Measurements from ENCODE around the gene SWT1. TPM values are rescaled to one million over a fixed set of nuclear protein-coding genes. Genes with fewer than 3 reads are reported as not detected.

Gene SWT1
- total and polyA plus RNA-seq, 2 of the 4 experiments (the other 2 are of a cell fraction): 0.82 to 2.7 TPM

- Histone ChIP-seq H4K5ac (ENCODE audit: low read depth, low read length) (no peak overlapping the region), H2BK20ac (ENCODE audit: low read depth, low read length) (no peak overlapping the region), H4K91ac (ENCODE audit: insufficient read depth, low read depth, low read length) (no peak overlapping the region), H3K4me1 (ENCODE audit: control insufficient read depth, insufficient read depth, low read length) (no peaks in the 10 kb centered on the region), H2AFZ (replicated peaks; ENCODE audit: low read length, poor library complexity) (no peak overlapping the region), H3K79me1 (ENCODE audit: low read depth in 1 of 2, low read length in 2 of 2) (peaks cover 16 to 28% of the 10 kb centered on the region in 2 experiments), H3K27me3 (ENCODE audit: control insufficient read depth, insufficient read depth, low read length) (no peaks in the 10 kb centered on the region), H2BK15ac (ENCODE audit: low read depth, low read length) (no peak overlapping the region), H3K9me1 (ENCODE audit: insufficient read depth, low read length) (peaks cover 3% of the 10 kb centered on the region), H2BK120ac (ENCODE audit: low read depth, low read length) (no peak overlapping the region), H3K27ac (ENCODE audit: insufficient read depth, low read length) (no peak overlapping the region), H3K9me3 (ENCODE audit: control insufficient read depth, insufficient read depth, low read length) (no peaks in the 10 kb centered on the region), H2BK5ac (ENCODE audit: low read depth, low read length, poor library complexity, severe bottlenecking) (no peak overlapping the region), H3K36me3 (ENCODE audit: control insufficient read depth, insufficient read depth, low read length) (no peaks in the 10 kb centered on the region), H3K4me2 (ENCODE audit: low read depth, low read length) (no peak overlapping the region), H2AK5ac (ENCODE audit: low read depth, low read length) (no peak overlapping the region), H2AK9ac (replicated peaks; ENCODE audit: low read depth, low read length, poor library complexity) (peak overlapping the region; percentile 74), H3K23ac (ENCODE audit: low read depth, low read length) (peak overlapping the region; percentile 2; the same call in 1 of the 2 replicates), H3K4me3 (ENCODE audit: insufficient read depth, low read depth, low read length) (no peak overlapping the region), H3K9ac (ENCODE audit: low read depth, low read length) (no peak overlapping the region), H3K4ac (ENCODE audit: low read depth, low read length) (no peak overlapping the region; the same call in 1 of the 2 replicates), H3K18ac (ENCODE audit: low read depth, low read length) (no peak overlapping the region), H3K56ac (ENCODE audit: extremely low read depth, insufficient read depth, low read length) (no peak overlapping the region), H4K8ac (ENCODE audit: low read depth in 2 of 2, low read length in 2 of 2) (no peak overlapping the region), H3K14ac (replicated peaks; ENCODE audit: low read depth, low read length) (no peak overlapping the region), H4K20me1 (ENCODE audit: insufficient read depth, low read length) (no peaks in the 10 kb centered on the region)
- no peak for ATAC-seq (ENCODE audit: low read depth)
- intact Hi-C loops (cut with micrococcal nuclease): loop anchor here (5.0 kb wide), 3 partner anchors 159 to 514 kb away; partner anchors contain the start of gene IVNS1ABP
- BruUV-seq (replicated peaks): no TSS peak
- CTCF ChIA-PET: interaction anchor here (0.6 to 2.2 kb wide), 2 partner anchors 11 to 68 kb away, joined by 4 to 10 read pairs; no protein-coding TSS in a partner anchor
- POLR2A ChIA-PET (ENCODE audit: unreplicated experiment): interaction anchor here (0.6 kb wide), 1 partner anchor 12 kb away, joined by 9 read pairs; no protein-coding TSS in a partner anchor
- DNase-seq: no peak
- no CpG with 5 or more reads among the region's 2 CpGs for WGBS, 2 experiments (ENCODE audit: extremely low coverage in 2 of 2, insufficient read length in 1 of 2)
- in situ Hi-C loops (cut with MboI; ENCODE audit: low sequenced_read_pairs): loop anchor here (25.0 kb wide), 1 partner anchor 171 kb away; no protein-coding TSS in a partner anchor
- TF ChIP-seq, protein P1, sequence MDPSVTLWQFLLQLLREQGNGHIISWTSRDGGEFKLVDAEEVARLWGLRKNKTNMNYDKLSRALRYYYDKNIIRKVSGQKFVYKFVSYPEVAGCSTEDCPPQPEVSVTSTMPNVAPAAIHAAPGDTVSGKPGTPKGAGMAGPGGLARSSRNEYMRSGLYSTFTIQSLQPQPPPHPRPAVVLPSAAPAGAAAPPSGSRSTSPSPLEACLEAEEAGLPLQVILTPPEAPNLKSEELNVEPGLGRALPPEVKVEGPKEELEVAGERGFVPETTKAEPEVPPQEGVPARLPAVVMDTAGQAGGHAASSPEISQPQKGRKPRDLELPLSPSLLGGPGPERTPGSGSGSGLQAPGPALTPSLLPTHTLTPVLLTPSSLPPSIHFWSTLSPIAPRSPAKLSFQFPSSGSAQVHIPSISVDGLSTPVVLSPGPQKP (IDR thresholded peaks at IDR 0.05; ENCODE audit: borderline replicate concordance, low read depth, low read length): no peak
- no peak for TF ChIP-seq BHLHE40 (IDR thresholded peaks at IDR 0.05; ENCODE audit: low read depth, low read length)
- TF ChIP-seq NFE2L2 (IDR thresholded peaks at IDR 0.05; ENCODE audit: low read depth, low read length): no peak
- no peak for TF ChIP-seq RFX5 (IDR thresholded peaks at IDR 0.05; ENCODE audit: low read depth, low read length)
- no peak for TF ChIP-seq MAFK (IDR thresholded peaks at IDR 0.05; ENCODE audit: low read depth, low read length)
- TF ChIP-seq CEBPB (IDR thresholded peaks at IDR 0.05; ENCODE audit: low read depth, low read length): no peak
- TF ChIP-seq CTCF (conservative IDR thresholded peaks at IDR 0.05; ENCODE audit: low read depth, low read length): no peak
- TF ChIP-seq POLR2A (IDR thresholded peaks at IDR 0.05; ENCODE audit: low read depth, low read length): no peak
- no peak for TF ChIP-seq RCOR1 (IDR thresholded peaks at IDR 0.05; ENCODE audit: insufficient replicate concordance, low read length)
- no peak for TF ChIP-seq SMC3 (IDR thresholded peaks at IDR 0.05; ENCODE audit: low read depth, low read length)
- no peak for TF ChIP-seq MAZ (IDR thresholded peaks at IDR 0.05; ENCODE audit: borderline replicate concordance, low read depth, low read length)
- no peak for TF ChIP-seq USF2 (IDR thresholded peaks at IDR 0.05; ENCODE audit: low read depth, low read length)
- no peak for TF ChIP-seq RAD21 (IDR thresholded peaks at IDR 0.05; ENCODE audit: low read length)
- TF ChIP-seq FOS (IDR thresholded peaks at IDR 0.05; ENCODE audit: low read depth, low read length): no peak
- dilution Hi-C loops (cut with HindIII; ENCODE audit: low sequenced_read_pairs, unreplicated experiment): no loop called here
These were observed 1.8 kb downstream of the SWT1 start for GRCh38 chr1:185158800-185159199.

All from IMR-90 (cell line).